HEK293 (cell line): ENCODE measurements around the gene TSC22D2.

Experiments used
- CTCF ChIA-PET: fragments of 350-600 bp; formaldehyde crosslinking; extraction: SDS; loops from one replicate; lab custom pipeline; 2021; ENCODE audit warnings: antibody characterized with exemption; lab: Yijun Ruan, JAX
- POLR2A ChIA-PET: fragments of 300-600 bp; formaldehyde crosslinking; extraction: SDS; loops from one replicate; lab custom pipeline; 2020; ENCODE audit warnings: antibody characterized with exemption, inconsistent platforms; lab: Yijun Ruan, JAX
- H3K27ac ChIP-seq: fragments of 200-500 bp; sonication (Bioruptor generic); 2 replicates; pipeline ENCODE4 v1.5.1; 2014; ENCODE audit warnings: low read depth, low read length, control low read depth, inconsistent platforms; ENCODE audit errors: extremely low read depth
- H3K36me3 ChIP-seq, 2 experiments: fragments of 200-500 bp in 1 of 2; sonication (Bioruptor generic) in 1 of 2; 1 replicate in 1 of 2; 2 replicates in 1 of 2; pipeline ENCODE4 v1.5.1; 2014 to 2017; ENCODE audit warnings: inconsistent platforms in 2 of 2, low read length in 2 of 2; ENCODE audit not compliant: control insufficient read depth in 2 of 2, insufficient read depth in 1 of 2
- H3K4me1 ChIP-seq: fragments of 200-500 bp; sonication (Bioruptor generic); 2 replicates; pipeline ENCODE4 v1.5.1; 2014; ENCODE audit warnings: mild to moderate bottlenecking, low read length, inconsistent platforms; ENCODE audit not compliant: control insufficient read depth, insufficient read depth
- H3K4me3 ChIP-seq: 2 replicates; pipeline ENCODE4 v1.5.1; 2011; ENCODE audit warnings: low read depth, mild to moderate bottlenecking, control low read depth, low read length, moderate library complexity
- H3K9me3 ChIP-seq: fragments of 200-500 bp; sonication (Bioruptor generic); 2 replicates; pipeline ENCODE4 v1.5.1; 2014; ENCODE audit warnings: low read depth, low read length, inconsistent platforms; ENCODE audit not compliant: control insufficient read depth, insufficient read depth
- BCL11A ChIP-seq: fragments of 450-650 bp; formaldehyde crosslinking; IDR thresholded peaks from 2 replicates; pipeline ENCODE4 v1.5.1; 2016; ENCODE audit warnings: low read depth, missing biosample characterization, missing genetic modification characterization
- PRDM1 ChIP-seq: fragments of 450-650 bp; formaldehyde crosslinking; IDR thresholded peaks from 2 replicates; pipeline ENCODE4; 2016; ENCODE audit warnings: missing biosample characterization, missing genetic modification characterization
- SCRT2 ChIP-seq: fragments of 450-650 bp; formaldehyde crosslinking; IDR thresholded peaks from 2 replicates; pipeline ENCODE4 v1.5.1; 2016; ENCODE audit warnings: missing biosample characterization, missing genetic modification characterization
- TCF7L2 ChIP-seq: IDR thresholded peaks from 2 replicates; pipeline ENCODE4 v1.6.1; 2011; ENCODE audit warnings: low read depth, mild to moderate bottlenecking, inconsistent platforms, low read length, moderate library complexity, borderline replicate concordance
- ZBTB20 ChIP-seq: fragments of 450-650 bp; formaldehyde crosslinking; IDR thresholded peaks from 2 replicates; pipeline ENCODE4 v1.5.1; 2016; ENCODE audit warnings: missing biosample characterization, missing genetic modification characterization
- ZNF335 ChIP-seq: fragments of 450-650 bp; formaldehyde crosslinking; conservative IDR thresholded peaks from 2 replicates; pipeline ENCODE4 v1.5.1; 2016; ENCODE audit warnings: missing biosample characterization, missing genetic modification characterization
- ZNF501 ChIP-seq: fragments of 450-650 bp; formaldehyde crosslinking; IDR thresholded peaks from 2 replicates; pipeline ENCODE4 v1.5.1; 2016; ENCODE audit warnings: missing biosample characterization, missing genetic modification characterization
- ZNF549 ChIP-seq: fragments of 450-650 bp; IDR thresholded peaks from 2 replicates; pipeline ENCODE4 v1.5.1; 2018; ENCODE audit warnings: missing biosample characterization, missing genetic modification characterization, mild to moderate bottlenecking, inconsistent platforms, moderate library complexity
- ZNF596 ChIP-seq: fragments of 450-650 bp; IDR thresholded peaks from 2 replicates; pipeline ENCODE4 v1.5.0; 2018; ENCODE audit warnings: missing biosample characterization, mild to moderate bottlenecking, missing genetic modification characterization, moderate library complexity
- ZNF610 ChIP-seq: fragments of 450-650 bp; formaldehyde crosslinking; IDR thresholded peaks from 2 replicates; pipeline ENCODE4 v1.5.1; 2016; ENCODE audit warnings: missing biosample characterization, missing genetic modification characterization, borderline replicate concordance
- ZNF621 ChIP-seq: fragments of 450-650 bp; formaldehyde crosslinking; IDR thresholded peaks from 2 replicates; pipeline ENCODE4 v1.5.1; 2017; ENCODE audit warnings: missing biosample characterization, missing genetic modification characterization
- ZNF654 ChIP-seq: fragments of 450-650 bp; formaldehyde crosslinking; IDR thresholded peaks from 2 replicates; pipeline ENCODE4 v1.5.1; 2016; ENCODE audit warnings: low read depth, missing biosample characterization, missing genetic modification characterization
- ZNF837 ChIP-seq: fragments of 450-650 bp; formaldehyde crosslinking; IDR thresholded peaks from 2 replicates; pipeline ENCODE4 v1.5.1; 2016; ENCODE audit warnings: missing biosample characterization, missing genetic modification characterization
- TF ChIP-seq, protein P1 (sequence below): fragments of 450-650 bp; formaldehyde crosslinking; IDR thresholded peaks from 2 replicates; pipeline ENCODE4 v1.5.1; 2016; ENCODE audit warnings: missing biosample characterization, missing genetic modification characterization
- TF ChIP-seq, protein P2 (sequence below): fragments of 450-650 bp; formaldehyde crosslinking; IDR thresholded peaks from 2 replicates; pipeline ENCODE4 v1.5.0; 2017; ENCODE audit warnings: missing biosample characterization, missing genetic modification characterization, borderline replicate concordance
- TF ChIP-seq, protein P3 (sequence below): fragments of 450-650 bp; formaldehyde crosslinking; IDR thresholded peaks from 2 replicates; pipeline ENCODE4 v1.5.1; 2016; ENCODE audit warnings: missing biosample characterization, missing genetic modification characterization
- TF ChIP-seq, protein P4 (sequence below): fragments of 450-650 bp; formaldehyde crosslinking; conservative IDR thresholded peaks from 2 replicates; pipeline ENCODE4 v1.5.1; 2016; ENCODE audit warnings: low read depth, missing biosample characterization, missing genetic modification characterization

TSC22D2 gene

DNA sequence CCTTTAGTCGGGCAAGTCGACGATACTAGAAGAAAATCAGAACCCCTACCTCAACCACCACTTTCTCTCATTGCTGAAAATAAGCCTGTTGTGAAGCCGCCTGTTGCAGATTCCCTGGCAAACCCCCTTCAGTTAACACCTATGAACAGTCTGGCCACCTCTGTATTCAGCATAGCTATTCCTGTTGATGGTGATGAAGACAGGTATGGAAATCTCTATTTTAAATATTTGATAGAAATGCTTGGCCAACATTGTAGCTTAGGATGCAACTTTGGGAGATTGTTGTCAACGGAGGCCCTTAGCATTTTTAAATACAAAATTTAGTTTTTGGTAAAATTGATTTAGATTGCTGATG is 3.0 kb downstream of the TSC22D2 start:
- TF ChIP-seq TCF7L2 (no peak), ZNF335 (0 out of 2 replicates have a peak, but pooled peaks have one; percentile 6), ZNF549 (no peak), ZNF654 (tag by site-specific recombination) (no peak), BCL11A (tag by site-specific recombination) (no peak), ZBTB20 (tag by site-specific recombination) (peak; percentile 45), ZNF501 (tag by site-specific recombination) (no peak), SCRT2 (tag by site-specific recombination) (peak; percentile 65), ZNF837 (tag by site-specific recombination) (no peak), ZNF596 (no peak), ZNF610 (tag by site-specific recombination) (no peak)
- TF ChIP-seq, protein P1, sequence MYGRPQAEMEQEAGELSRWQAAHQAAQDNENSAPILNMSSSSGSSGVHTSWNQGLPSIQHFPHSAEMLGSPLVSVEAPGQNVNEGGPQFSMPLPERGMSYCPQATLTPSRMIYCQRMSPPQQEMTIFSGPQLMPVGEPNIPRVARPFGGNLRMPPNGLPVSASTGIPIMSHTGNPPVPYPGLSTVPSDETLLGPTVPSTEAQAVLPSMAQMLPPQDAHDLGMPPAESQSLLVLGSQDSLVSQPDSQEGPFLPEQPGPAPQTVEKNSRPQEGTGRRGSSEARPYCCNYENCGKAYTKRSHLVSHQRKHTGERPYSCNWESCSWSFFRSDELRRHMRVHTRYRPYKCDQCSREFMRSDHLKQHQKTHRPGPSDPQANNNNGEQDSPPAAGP (tag by site-specific recombination): no peak
- TF ChIP-seq, protein P2, sequence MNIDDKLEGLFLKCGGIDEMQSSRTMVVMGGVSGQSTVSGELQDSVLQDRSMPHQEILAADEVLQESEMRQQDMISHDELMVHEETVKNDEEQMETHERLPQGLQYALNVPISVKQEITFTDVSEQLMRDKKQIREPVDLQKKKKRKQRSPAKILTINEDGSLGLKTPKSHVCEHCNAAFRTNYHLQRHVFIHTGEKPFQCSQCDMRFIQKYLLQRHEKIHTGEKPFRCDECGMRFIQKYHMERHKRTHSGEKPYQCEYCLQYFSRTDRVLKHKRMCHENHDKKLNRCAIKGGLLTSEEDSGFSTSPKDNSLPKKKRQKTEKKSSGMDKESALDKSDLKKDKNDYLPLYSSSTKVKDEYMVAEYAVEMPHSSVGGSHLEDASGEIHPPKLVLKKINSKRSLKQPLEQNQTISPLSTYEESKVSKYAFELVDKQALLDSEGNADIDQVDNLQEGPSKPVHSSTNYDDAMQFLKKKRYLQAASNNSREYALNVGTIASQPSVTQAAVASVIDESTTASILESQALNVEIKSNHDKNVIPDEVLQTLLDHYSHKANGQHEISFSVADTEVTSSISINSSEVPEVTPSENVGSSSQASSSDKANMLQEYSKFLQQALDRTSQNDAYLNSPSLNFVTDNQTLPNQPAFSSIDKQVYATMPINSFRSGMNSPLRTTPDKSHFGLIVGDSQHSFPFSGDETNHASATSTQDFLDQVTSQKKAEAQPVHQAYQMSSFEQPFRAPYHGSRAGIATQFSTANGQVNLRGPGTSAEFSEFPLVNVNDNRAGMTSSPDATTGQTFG (tag by site-specific recombination): no peak
- TF ChIP-seq, protein P3, sequence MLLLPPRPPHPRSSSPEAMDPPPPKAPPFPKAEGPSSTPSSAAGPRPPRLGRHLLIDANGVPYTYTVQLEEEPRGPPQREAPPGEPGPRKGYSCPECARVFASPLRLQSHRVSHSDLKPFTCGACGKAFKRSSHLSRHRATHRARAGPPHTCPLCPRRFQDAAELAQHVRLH: no peak
- no peaks in the 10 kb centered on the region for H3K4me1 ChIP-seq
- ChIA-PET POLR2A (interaction anchor here (1.7 kb wide), 1 partner anchor 169 kb away, joined by 4 read pairs; no protein-coding TSS in a partner anchor), CTCF (interaction anchor here (0.7 to 1.2 kb wide), 2 partner anchors 26 to 172 kb away, joined by 3 read pairs; no protein-coding TSS in a partner anchor)
- H3K36me3 ChIP-seq: peaks cover 0 to 24% of the 10 kb centered on the region in 2 experiments; a peak in 1 of 3 replicates
- H3K9me3 ChIP-seq: no peaks in the 10 kb centered on the region
- H3K27ac ChIP-seq: no peak overlapping the region; the same call in 1 of the 2 replicates
- H3K4me3 ChIP-seq: peak overlapping the region; percentile 87

DNA sequence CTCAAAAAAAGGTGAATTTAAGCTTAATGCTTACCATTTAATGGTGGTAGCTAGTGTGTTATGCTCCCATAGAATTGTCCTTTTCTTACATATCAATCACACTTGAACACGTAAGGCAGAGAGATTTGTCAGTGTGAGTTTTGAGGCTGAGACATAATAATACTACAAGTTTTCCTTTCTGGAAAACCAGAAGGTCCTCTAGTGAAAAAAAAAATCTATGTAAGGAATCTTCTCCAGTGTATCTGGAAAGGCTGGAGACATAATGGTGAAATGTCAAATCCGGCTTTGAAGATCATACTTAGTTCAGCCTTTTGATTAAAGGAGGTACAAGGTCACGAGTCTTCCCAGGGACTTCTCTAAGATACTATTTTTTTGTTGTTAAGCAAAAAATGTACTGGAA is 3.4 kb downstream of the TSC22D2 start:
- POLR2A ChIA-PET: no interaction called here
- Histone ChIP-seq H3K4me1 (no peaks in the 10 kb centered on the region), H3K36me3 (peaks cover 0 to 24% of the 10 kb centered on the region in 2 experiments; a peak in 1 of 3 replicates), H3K27ac (no peak overlapping the region), H3K9me3 (no peaks in the 10 kb centered on the region), H3K4me3 (peak overlapping the region; percentile 87)
- CTCF ChIA-PET: interaction anchor here (0.7 to 1.4 kb wide), 6 partner anchors 26 to 173 kb away, joined by 3 to 5 read pairs (median 3); no protein-coding TSS in a partner anchor
- TF ChIP-seq, protein P4, sequence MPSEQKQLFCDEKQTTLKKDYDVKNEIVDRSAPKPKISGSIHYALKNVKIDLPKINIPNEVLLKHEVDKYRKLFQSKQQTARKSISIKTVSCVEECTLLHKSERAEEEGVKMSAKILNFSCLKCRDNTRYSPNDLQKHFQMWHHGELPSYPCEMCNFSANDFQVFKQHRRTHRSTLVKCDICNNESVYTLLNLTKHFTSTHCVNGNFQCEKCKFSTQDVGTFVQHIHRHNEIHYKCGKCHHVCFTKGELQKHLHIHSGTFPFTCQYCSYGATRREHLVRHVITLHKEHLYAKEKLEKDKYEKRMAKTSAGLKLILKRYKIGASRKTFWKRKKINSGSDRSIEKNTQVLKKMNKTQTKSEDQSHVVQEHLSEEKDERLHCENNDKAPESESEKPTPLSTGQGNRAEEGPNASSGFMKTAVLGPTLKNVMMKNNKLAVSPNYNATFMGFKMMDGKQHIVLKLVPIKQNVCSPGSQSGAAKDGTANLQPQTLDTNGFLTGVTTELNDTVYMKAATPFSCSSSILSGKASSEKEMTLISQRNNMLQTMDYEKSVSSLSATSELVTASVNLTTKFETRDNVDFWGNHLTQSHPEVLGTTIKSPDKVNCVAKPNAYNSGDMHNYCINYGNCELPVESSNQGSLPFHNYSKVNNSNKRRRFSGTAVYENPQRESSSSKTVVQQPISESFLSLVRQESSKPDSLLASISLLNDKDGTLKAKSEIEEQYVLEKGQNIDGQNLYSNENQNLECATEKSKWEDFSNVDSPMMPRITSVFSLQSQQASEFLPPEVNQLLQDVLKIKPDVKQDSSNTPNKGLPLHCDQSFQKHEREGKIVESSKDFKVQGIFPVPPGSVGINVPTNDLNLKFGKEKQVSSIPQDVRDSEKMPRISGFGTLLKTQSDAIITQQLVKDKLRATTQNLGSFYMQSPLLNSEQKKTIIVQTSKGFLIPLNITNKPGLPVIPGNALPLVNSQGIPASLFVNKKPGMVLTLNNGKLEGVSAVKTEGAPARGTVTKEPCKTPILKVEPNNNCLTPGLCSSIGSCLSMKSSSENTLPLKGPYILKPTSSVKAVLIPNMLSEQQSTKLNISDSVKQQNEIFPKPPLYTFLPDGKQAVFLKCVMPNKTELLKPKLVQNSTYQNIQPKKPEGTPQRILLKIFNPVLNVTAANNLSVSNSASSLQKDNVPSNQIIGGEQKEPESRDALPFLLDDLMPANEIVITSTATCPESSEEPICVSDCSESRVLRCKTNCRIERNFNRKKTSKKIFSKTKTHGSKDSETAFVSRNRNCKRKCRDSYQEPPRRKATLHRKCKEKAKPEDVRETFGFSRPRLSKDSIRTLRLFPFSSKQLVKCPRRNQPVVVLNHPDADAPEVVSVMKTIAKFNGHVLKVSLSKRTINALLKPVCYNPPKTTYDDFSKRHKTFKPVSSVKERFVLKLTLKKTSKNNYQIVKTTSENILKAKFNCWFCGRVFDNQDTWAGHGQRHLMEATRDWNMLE (tag by site-specific recombination): no peak
- TF ChIP-seq ZNF621 (tag by site-specific recombination) (no peak), PRDM1 (tag by site-specific recombination) (0 out of 2 replicates have a peak, but pooled peaks have one; percentile 46)
